Measurements from ENCODE around the gene CREB5.

DNA sequence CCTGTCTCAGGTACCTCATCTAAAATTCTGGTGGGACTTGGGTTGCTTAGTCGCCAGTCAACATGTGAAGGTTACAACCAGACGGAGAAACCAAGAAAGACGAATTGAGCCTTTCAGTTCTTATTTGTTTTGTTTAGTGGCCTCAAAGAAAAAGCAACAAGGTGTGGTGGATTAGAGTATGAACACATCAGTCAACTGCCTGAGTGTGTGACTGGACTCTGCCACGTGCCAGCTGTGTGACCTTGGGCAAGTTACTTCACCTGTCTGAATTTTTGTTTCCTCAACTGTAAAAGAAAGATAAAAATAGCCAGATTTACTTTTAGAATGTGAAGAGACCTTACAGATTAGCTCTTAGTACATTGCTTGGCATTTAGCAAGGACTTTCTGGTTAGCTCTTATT is 259.2 kb downstream of the CREB5 start:
- no peak for TF ChIP-seq POLR2AphosphoS5 (IDR thresholded peaks at IDR 0.05; ENCODE audit: low read depth, low read length)
- no peak for TF ChIP-seq TAF1 (IDR thresholded peaks at IDR 0.05; ENCODE audit: borderline replicate concordance, low read depth, low read length)

Data from GM12892 (cell line).